Right lobe of liver (tissue), 4 donors: ENCODE measurements around the gene FAM120C.

Source experiments
- CTCF ChIP-seq, 4 donors: fragments of 200-600 bp in 3 of 4; fragments of 450-650 bp in 1 of 4; IDR thresholded peaks; one replicate each; pipeline versions ENCODE4 v1.5.1 to v1.8.0; 2016 to 2022; ENCODE audit warnings: antibody characterized with exemption in 4 of 4, mild to moderate bottlenecking in 2 of 4
- POLR2A ChIP-seq: fragments of 450-650 bp; IDR thresholded peaks from one replicate; pipeline ENCODE4 v1.6.1; 2017; ENCODE audit warnings: antibody characterized with exemption, mild to moderate bottlenecking
- donor health status: DM: no; HTN: no; CAD: no.
- donor health status: DM: no; HTN: no; CAD: no.
- donor health status: DM: no; HTN: yes; CAD: no.

GRCh38 chrX:54116391-54116790 lies 66.7 kb downstream of the FAM120C start:
- TF ChIP-seq CTCF (IDR thresholded peaks at IDR 0.05) = no peak
- no peak for TF ChIP-seq POLR2A
